Fibroblast of skin of right biceps (primary cell): Measurements from ENCODE around the gene KAT5.
A peak's percentile ranks its signal among the peaks of the same experiment; 100 is the strongest.
"Not testable (repeated sequence)": the region's sequence is repeated elsewhere in the genome, so short reads cannot be mapped to it uniquely, and the experiment has no call there.

ENCODE experiments used
- DNase-seq: peaks from one replicate; pipeline ENCODE4 v3.0.0-alpha.2; 2013

The KAT5 gene

GRCh38 chr11:65762169-65762568 lies 50.1 kb downstream of the KAT5 start:
- not testable (repeated sequence) for DNase-seq

GRCh38 chr11:65762816-65763215 lies 50.8 kb downstream of the KAT5 start:
- not testable (repeated sequence) for DNase-seq

GRCh38 chr11:65764434-65764833 lies 52.4 kb downstream of the KAT5 start:
- DNase-seq, result no peak

- DNase-seq, result peak; percentile 78
These were observed 54.5 kb downstream of the KAT5 start for GRCh38 chr11:65766535-65766934.

GRCh38 chr11:65767406-65767805 lies 55.4 kb downstream of the KAT5 start:
- DNase-seq, result no peak

GRCh38 chr11:65767806-65768205 lies 55.8 kb downstream of the KAT5 start:
- not testable (repeated sequence) for DNase-seq
